HCT116 (cell line): ENCODE measurements around the gene CDH4. TPM values are rescaled to one million over a fixed set of nuclear protein-coding genes. Genes with fewer than 3 reads are reported as not detected.

Experiments used
- ATAC-seq: fragments of 200-7000 bp; cut with Tn5 transposase; 2 replicates; pipeline ENCODE4 v1.9.1; 2020; ENCODE audit warnings: mild to moderate bottlenecking, moderate library complexity
- BruUV-seq: library from RNA; stranded (reverse); fragments of 400-500 nt; replicated peaks from 2 replicates; lab custom pipeline; 2021; lab: Mats Ljungman, UMichigan
- CTCF ChIA-PET: fragments of 300-600 bp; sonication (Branson Sonifier 250); formaldehyde crosslinking; loops from one replicate; lab custom pipeline; 2021; ENCODE audit warnings: antibody characterized with exemption; lab: Charles Lee
- POLR2A ChIA-PET: fragments of 300-600, 350-600 bp; sonication (Branson Sonifier 250); formaldehyde crosslinking; loops from one replicate; lab custom pipeline; 2021; ENCODE audit warnings: antibody characterized with exemption; lab: Charles Lee
- RAD21 ChIA-PET, 2 experiments: fragments of 300-600 bp; sonication (Branson Sonifier 250); formaldehyde crosslinking; loops; one replicate each; lab custom pipeline; 2023; ENCODE audit warnings: low total read pairs in 2 of 2; ENCODE audit not compliant: uncharacterized antibody in 2 of 2, unreplicated experiment in 2 of 2, low non-redundant PET in 1 of 2; lab: Charles Lee
- DNase-seq: peaks from one replicate; pipeline ENCODE4 v3.0.0-alpha.2; 2010; ENCODE audit warnings: low read depth, low spot score
- H2AFZ ChIP-seq: fragments of 200-600 bp; shearing (Covaris generic), sonication (generic); 2 replicates; pipeline ENCODE4 v1.6.1; 2017; ENCODE audit warnings: low read depth, mixed run types, mixed read lengths, antibody characterized with exemption, low read length; ENCODE audit not compliant: poor library complexity, severe bottlenecking
- H3K27ac ChIP-seq: 2 replicates; pipeline ENCODE4 v1.5.1; 2012; ENCODE audit warnings: low read depth, low read length
- H3K27me3 ChIP-seq: fragments of 200-600 bp; sonication (generic); 2 replicates; pipeline ENCODE4 v1.6.1; 2016; ENCODE audit warnings: mixed run types, low read length, mixed read lengths; ENCODE audit not compliant: insufficient read depth
- H3K36me3 ChIP-seq, 2 experiments: fragments of 200-500 bp in 1 of 2; fragments of 200-600 bp in 1 of 2; sonication (Bioruptor generic) in 1 of 2; sonication (generic) in 1 of 2; 2 replicates each; pipeline versions ENCODE4 v1.5.1 to v1.6.1; 2014 to 2016; ENCODE audit warnings: low read length in 2 of 2, inconsistent platforms in 1 of 2, mixed read lengths in 1 of 2, mixed run types in 1 of 2; ENCODE audit not compliant: insufficient read depth in 2 of 2, control insufficient read depth in 1 of 2
- H3K4me1 ChIP-seq, 2 experiments: fragments of 200-600 bp in 1 of 2; sonication (generic) in 1 of 2; 2 replicates each; pipeline versions ENCODE4 v1.5.1 to v1.6.1; 2012 to 2017; ENCODE audit warnings: low read length in 2 of 2, inconsistent platforms in 1 of 2, mild to moderate bottlenecking in 1 of 2, mixed read lengths in 1 of 2, mixed run types in 1 of 2, moderate library complexity in 1 of 2; ENCODE audit not compliant: insufficient read depth in 2 of 2, control insufficient read depth in 1 of 2
- H3K4me2 ChIP-seq: fragments of 200-600 bp; sonication (generic); 2 replicates; pipeline ENCODE4 v1.6.1; 2017; ENCODE audit warnings: mixed run types, low read length, mixed read lengths
- H3K4me3 ChIP-seq, 2 experiments: fragments of 200-600 bp in 1 of 2; sonication (generic) in 1 of 2; replicated peaks in 1 of 2; 2 replicates each; pipeline ENCODE4 v1.5.1; 2011 to 2016; ENCODE audit warnings: low read length in 2 of 2, control low read depth in 1 of 2, low read depth in 1 of 2, mild to moderate bottlenecking in 1 of 2, mixed read lengths in 1 of 2, mixed run types in 1 of 2
- H3K79me2 ChIP-seq: fragments of 200-600 bp; sonication (generic); 2 replicates; pipeline ENCODE4 v1.6.1; 2017; ENCODE audit warnings: mild to moderate bottlenecking, mixed run types, low read length, moderate library complexity, mixed read lengths; ENCODE audit not compliant: insufficient read depth
- H3K9ac ChIP-seq: fragments of 200-600 bp; sonication (generic); 2 replicates; pipeline ENCODE4 v1.6.1; 2016; ENCODE audit warnings: low read length, mixed read lengths
- H3K9me2 ChIP-seq: fragments of 200-600 bp; sonication (generic), shearing (Covaris generic); 2 replicates; pipeline ENCODE4 v1.6.1; 2017; ENCODE audit warnings: mixed run types, mild to moderate bottlenecking, moderate library complexity; ENCODE audit not compliant: insufficient read depth
- H3K9me3 ChIP-seq, 2 experiments: fragments of 200-500 bp in 1 of 2; fragments of 200-600 bp in 1 of 2; sonication (Bioruptor generic) in 1 of 2; sonication (generic) in 1 of 2; 2 replicates each; pipeline ENCODE4 v1.6.1; 2014 to 2017; ENCODE audit warnings: low read length in 2 of 2, mixed read lengths in 2 of 2, inconsistent platforms in 1 of 2, low read depth in 1 of 2, mild to moderate bottlenecking in 1 of 2, mixed run types in 1 of 2, moderate library complexity in 1 of 2; ENCODE audit not compliant: control insufficient read depth in 1 of 2, insufficient read depth in 1 of 2
- H4K20me1 ChIP-seq: fragments of 200-600 bp; sonication (generic), shearing (Covaris generic); 2 replicates; pipeline ENCODE4 v1.6.1; 2017; ENCODE audit warnings: mixed run types, mild to moderate bottlenecking, moderate library complexity; ENCODE audit not compliant: insufficient read depth
- ATF3 ChIP-seq: IDR thresholded peaks from 2 replicates; pipeline ENCODE4 v1.6.1; 2012
- EGR1 ChIP-seq: IDR thresholded peaks from 2 replicates; pipeline ENCODE4 v1.6.1; 2012; ENCODE audit warnings: low read depth
- EZH2 ChIP-seq: fragments of 200-600 bp; sonication (generic); IDR thresholded peaks from 2 replicates; pipeline ENCODE4 v1.6.1; 2017; ENCODE audit warnings: antibody characterized with exemption, mixed run types
- EZH2phosphoT487 ChIP-seq: fragments of 200-600 bp; IDR thresholded peaks from 2 replicates; pipeline ENCODE4 v1.6.1; 2018; ENCODE audit warnings: antibody characterized with exemption, borderline replicate concordance
- JUND ChIP-seq: IDR thresholded peaks from 2 replicates; pipeline ENCODE4 v1.6.1; 2012
- MAX ChIP-seq: IDR thresholded peaks from 2 replicates; pipeline ENCODE4 v1.6.1; 2012
- REST ChIP-seq: IDR thresholded peaks from 2 replicates; pipeline ENCODE4 v1.6.1; 2012; ENCODE audit warnings: low read depth
- SIN3A ChIP-seq: IDR thresholded peaks from 2 replicates; pipeline ENCODE4 v1.6.1; 2012; ENCODE audit warnings: low read depth
- TCF7L2 ChIP-seq: IDR thresholded peaks from 2 replicates; pipeline ENCODE4 v1.7.0; 2011; ENCODE audit warnings: borderline replicate concordance, inconsistent platforms; ENCODE audit not compliant: insufficient read depth, insufficient read length; ENCODE audit errors: extremely low read depth
- ZBTB33 ChIP-seq: IDR thresholded peaks from 2 replicates; pipeline ENCODE4 v1.6.1; 2011; ENCODE audit warnings: mild to moderate bottlenecking, low read length, moderate library complexity; ENCODE audit not compliant: insufficient replicate concordance; ENCODE audit errors: extremely low read depth
- ZFX ChIP-seq: fragments of 450-650 bp; IDR thresholded peaks from 2 replicates; pipeline ENCODE4 v1.6.1; 2017
- intact Hi-C: fragments of 100-400 bp; cut with micrococcal nuclease; formaldehyde crosslinking; loops from 2 replicates; pipeline ENCODE4 v1.10.0; 2022
- total RNA-seq: library from RNA; stranded (reverse); gene quantifications from one replicate; pipeline ENCODE4 v1.2.1, GENCODE V29; 2021; ENCODE audit not compliant: unreplicated experiment

CDH4 gene
- total RNA-seq, 1 experiment from 2014 or later = not detected

- RAD21 ChIA-PET = no interaction called here
- POLR2A ChIA-PET = no interaction called here
- CTCF ChIA-PET = no interaction called here
- Histone ChIP-seq H3K4me3 (no peak overlapping the region), H2AFZ (no peak overlapping the region), H3K9me3 (peaks cover 0 to 6% of the 10 kb centered on the region in 2 experiments; a peak in 2 of 4 replicates), H3K9ac (no peak overlapping the region), H3K27ac (no peak overlapping the region), H3K4me1 (no peaks in the 10 kb centered on the region), H3K27me3 (no peaks in the 10 kb centered on the region), H3K36me3 (no peaks in the 10 kb centered on the region), H3K79me2 (no peaks in the 10 kb centered on the region), H3K4me2 (no peak overlapping the region), H4K20me1 (no peaks in the 10 kb centered on the region), H3K9me2 (no peaks in the 10 kb centered on the region)
- no peak for ATAC-seq
- DNase-seq = no peak
- no TSS peak for BruUV-seq
- TF ChIP-seq ZFX (no peak), TCF7L2 (no peak), REST (no peak), EGR1 (no peak), JUND (no peak), ATF3 (no peak), EZH2phosphoT487 (no peak), MAX (no peak), ZBTB33 (no peak), EZH2 (no peak), SIN3A (no peak)
- intact Hi-C loops = no loop called here
Measured at GRCh38 chr20:61361501-61361900, 109.4 kb downstream of the CDH4 start.
